Fibroblast of pulmonary artery (primary cell): ENCODE data around the gene TNFRSF8.
A peak's percentile ranks its signal among the peaks of the same experiment; 100 is the strongest.

Experiments used
- DNase-seq: peaks from one replicate; pipeline ENCODE4 v3.0.0-alpha.2; 2010; ENCODE audit warnings: low read depth
- H3K4me3 ChIP-seq: replicated peaks from 2 replicates; pipeline ENCODE4 v1.5.1; 2011; ENCODE audit warnings: low read depth, mild to moderate bottlenecking, control low read depth, low read length, moderate library complexity
- TF ChIP-seq, protein P1 (sequence below): IDR thresholded peaks from 2 replicates; pipeline ENCODE4 v1.5.1; 2011; ENCODE audit warnings: mild to moderate bottlenecking, control low read depth, low read length, inconsistent platforms; ENCODE audit errors: missing control alignments

Gene TNFRSF8

DNA sequence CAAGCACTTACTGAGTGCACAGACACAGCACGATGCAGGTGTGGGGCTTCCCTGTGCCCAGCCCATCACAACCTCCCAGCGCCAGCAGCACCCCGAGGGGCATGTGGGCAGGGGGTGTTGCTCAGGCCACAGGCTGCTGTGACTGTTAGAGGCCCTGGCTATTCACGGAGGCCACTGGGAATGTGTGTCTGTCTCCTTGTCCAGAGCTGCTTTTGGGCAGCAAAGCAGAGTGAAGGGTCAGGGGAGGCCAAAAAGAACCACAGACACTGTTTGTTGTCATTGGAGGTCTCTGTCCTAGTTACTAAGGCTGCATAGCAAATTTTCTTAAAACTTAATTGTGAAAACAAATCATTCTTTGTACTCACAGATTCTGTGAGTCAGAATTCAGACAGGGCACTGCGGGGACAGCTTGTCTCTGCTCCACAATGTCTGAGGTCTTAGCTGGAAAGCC is 49.6 kb downstream of the TNFRSF8 start:
- TF ChIP-seq, protein P1, sequence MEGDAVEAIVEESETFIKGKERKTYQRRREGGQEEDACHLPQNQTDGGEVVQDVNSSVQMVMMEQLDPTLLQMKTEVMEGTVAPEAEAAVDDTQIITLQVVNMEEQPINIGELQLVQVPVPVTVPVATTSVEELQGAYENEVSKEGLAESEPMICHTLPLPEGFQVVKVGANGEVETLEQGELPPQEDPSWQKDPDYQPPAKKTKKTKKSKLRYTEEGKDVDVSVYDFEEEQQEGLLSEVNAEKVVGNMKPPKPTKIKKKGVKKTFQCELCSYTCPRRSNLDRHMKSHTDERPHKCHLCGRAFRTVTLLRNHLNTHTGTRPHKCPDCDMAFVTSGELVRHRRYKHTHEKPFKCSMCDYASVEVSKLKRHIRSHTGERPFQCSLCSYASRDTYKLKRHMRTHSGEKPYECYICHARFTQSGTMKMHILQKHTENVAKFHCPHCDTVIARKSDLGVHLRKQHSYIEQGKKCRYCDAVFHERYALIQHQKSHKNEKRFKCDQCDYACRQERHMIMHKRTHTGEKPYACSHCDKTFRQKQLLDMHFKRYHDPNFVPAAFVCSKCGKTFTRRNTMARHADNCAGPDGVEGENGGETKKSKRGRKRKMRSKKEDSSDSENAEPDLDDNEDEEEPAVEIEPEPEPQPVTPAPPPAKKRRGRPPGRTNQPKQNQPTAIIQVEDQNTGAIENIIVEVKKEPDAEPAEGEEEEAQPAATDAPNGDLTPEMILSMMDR, result no peak
- DNase-seq, result peak; percentile 17
- no peak overlapping the region for H3K4me3 ChIP-seq

DNA sequence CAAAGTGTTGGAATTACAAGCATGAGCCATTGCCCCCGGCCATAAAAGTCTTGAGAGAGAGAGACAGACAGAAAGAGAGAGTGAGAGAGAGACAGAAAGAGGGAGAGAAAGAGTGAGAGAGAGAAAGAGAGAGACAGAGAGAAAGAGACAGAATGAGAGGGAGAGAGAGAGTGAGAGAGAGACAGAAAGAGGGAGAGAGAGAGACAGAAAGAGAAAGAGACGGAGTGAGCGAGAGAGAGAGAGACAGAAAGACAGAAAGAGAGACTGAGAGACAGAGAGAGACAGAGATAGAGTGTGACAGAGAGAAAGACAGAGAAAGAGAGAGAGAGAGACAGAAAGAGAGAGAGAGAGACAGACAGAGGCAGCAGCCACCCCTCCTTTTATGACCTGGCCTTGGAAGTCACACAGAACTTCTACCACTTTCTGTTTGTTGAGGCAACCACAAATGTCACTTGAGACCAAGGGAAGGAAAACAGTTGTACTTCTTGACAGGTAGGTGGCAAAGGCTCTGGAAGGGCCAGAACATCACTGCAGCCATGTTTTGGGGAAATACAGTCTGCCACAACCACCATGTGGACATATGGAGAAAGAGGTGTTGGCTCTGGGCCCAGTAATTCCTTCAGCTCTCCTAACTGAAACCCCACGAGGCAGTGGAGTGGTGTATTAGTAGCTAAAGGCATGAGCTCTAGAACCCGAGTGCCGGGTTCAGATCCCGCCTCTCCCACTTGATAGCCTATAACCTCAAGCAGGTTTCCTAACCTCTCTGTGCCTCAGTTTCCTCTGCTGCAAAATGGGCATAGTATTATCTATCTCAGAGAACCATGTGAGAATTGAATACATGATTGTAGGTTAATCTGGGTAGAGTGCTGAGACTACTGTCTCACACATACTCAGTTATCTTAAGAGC is 50.6 kb downstream of the TNFRSF8 start:
- no peak overlapping the region for H3K4me3 ChIP-seq
- TF ChIP-seq, protein P1, result peak; percentile 7
- DNase-seq, result peak; percentile 71

DNA sequence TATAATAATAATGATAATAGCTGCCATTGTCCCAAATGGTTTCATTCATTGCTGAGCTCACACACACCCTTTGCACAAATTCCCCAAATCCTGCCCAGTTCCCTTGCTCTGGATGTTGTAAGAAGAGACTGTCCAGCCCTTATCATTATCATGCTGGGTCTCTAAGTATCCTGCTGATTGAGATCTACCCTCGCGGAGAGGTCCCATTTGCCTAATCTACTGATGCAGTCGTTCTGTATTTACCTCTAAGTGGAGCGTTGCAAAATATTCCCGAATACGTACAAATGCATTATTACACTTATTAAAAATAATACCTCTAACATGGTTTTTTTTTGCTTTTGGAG is 51.2 kb downstream of the TNFRSF8 start:
- H3K4me3 ChIP-seq, result no peak overlapping the region
- no peak for DNase-seq
- TF ChIP-seq, protein P1, result no peak

DNA sequence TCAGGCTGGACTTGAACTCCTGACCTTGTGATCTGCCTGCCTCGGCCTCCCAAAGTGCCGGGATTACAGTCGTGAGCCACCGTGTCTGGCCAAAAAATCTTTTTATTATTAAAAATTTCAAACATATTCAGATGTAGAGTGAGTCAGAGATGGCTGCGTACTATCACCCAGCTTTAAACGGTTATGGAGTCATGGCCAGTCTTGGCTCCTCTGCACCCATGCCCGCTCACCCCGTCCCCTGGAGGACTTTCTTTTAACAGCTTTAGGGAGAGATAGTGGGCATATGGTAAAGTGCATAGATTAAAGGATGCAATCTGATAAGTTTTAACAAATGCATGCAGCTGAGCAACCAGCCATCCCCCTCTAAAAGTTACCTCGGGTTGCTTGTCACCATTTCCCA is 51.8 kb downstream of the TNFRSF8 start:
- DNase-seq, result no peak
- TF ChIP-seq, protein P1, result no peak
- H3K4me3 ChIP-seq, result no peak overlapping the region

DNA sequence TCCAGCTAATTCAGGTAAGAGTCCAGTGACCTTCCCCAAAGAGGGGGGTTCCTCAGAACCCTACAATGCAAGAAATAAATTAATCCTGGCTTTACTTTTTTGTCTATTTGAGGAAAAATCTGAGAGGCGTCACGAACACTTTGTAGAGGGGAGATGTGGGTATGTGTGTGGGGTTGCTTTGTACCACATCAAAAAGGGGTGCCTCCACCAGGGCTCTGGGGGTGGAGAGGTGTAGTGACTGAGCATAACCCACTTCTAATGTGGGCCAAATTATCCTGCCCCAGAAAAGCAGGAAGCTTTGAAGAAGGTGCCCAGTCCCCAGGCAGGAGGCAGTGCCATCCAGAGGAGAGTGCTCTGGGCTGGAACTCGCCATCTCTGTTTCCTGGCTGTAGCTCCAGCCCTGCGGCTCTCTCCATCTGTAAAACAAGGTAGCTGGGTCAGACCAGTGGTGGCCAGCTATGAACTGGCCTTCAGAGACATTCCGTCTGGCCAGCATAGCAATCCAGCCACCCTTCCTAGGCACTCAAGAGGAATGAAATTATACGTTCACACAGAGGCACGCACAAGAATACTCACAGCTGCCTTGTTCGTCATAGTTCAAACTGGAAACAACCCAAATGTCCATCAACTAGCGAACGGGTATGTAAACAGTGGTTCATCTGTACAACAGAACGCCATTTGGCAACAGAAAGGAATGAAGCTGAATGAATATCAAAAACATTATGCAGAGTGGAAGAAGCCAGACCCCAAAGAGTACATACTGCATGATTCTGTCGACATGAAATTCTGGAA is 58.3 kb downstream of the TNFRSF8 start:
- H3K4me3 ChIP-seq, result no peak overlapping the region
- peak; percentile 87 for DNase-seq
- TF ChIP-seq, protein P1, result no peak

DNA sequence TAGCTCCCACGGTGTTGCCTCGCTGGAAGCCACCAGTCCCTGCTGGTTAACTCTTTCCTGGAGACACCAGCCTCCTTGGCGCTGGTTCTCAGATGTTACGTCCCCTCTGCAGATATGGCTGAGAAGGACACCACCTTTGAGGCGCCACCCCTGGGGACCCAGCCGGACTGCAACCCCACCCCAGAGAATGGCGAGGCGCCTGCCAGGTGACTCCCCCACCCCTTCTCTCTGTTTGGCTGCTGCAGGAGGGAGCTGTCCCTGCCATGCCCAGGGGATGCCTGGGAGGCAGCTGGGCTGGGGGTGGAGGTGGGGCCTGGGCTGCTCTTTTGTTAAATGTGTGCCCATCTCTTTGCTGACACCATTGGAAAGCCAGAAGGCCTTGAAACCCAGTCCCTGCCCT is 60.1 kb downstream of the TNFRSF8 start:
- DNase-seq, result no peak
- TF ChIP-seq, protein P1, result no peak
- no peak overlapping the region for H3K4me3 ChIP-seq
